ENCODE data around the gene ZBTB7A.
"Not testable (repeated sequence)": the region's sequence is repeated elsewhere in the genome, so short reads cannot be mapped to it uniquely, and the experiment has no call there.

Gene ZBTB7A

DNA sequence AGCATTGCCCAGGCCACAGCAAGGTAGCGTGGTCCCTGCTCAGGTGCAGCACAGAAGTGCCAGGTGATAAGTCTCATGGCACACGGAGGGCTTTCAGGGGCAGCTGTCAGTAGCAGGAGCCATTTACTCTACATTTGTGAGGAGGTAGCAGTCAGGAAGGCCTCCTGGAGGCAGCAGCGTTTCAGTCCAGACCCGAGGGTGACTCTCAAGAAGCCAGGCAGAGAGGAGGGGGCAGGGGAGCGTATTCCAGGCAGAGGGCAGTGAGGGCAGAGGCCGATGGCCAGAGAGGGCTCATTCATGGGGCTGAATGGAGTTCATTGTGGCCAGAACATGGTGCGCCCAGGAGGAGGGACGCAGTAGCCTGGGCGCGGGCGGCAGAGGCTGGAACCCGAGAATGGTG is 50.2 kb downstream of the ZBTB7A start:
- no peak for DNase-seq (ENCODE audit: low read depth, low spot score)

DNA sequence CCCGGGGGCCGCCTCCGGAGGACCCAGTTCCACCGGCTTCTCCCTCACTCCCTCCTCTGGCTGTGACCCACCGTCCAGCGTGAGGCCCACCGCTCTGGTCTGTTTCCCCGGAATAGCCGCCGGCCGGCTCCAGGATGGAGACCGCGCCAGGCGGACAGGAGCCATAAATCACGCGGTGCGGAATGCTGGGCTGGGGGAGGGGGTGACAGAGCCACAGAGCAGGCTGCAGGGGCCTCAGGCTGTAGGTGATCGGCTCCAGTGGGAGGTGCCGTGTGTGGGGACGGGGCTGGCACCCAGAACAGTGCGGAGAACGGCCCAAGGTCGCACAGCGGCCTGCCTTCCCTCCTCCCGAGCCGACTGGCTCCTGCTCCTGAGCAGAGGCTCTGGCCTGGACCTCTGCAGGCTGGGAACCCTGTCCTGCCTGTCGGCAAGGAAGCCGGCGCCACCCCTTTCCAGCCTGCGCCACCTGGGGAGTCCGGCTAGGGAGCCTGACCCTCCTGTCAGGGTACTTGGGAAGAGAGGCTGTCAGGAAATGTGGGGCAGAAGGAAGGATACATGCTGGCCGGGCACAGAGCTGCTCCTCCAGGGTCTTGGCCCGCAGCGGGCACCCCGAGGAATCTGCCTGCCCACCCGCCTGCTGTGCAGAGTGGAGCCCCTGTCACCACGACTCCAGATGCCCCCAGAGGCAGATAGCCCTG is 50.8 kb downstream of the ZBTB7A start:
- DNase-seq (ENCODE audit: low read depth, low spot score): no peak

DNA sequence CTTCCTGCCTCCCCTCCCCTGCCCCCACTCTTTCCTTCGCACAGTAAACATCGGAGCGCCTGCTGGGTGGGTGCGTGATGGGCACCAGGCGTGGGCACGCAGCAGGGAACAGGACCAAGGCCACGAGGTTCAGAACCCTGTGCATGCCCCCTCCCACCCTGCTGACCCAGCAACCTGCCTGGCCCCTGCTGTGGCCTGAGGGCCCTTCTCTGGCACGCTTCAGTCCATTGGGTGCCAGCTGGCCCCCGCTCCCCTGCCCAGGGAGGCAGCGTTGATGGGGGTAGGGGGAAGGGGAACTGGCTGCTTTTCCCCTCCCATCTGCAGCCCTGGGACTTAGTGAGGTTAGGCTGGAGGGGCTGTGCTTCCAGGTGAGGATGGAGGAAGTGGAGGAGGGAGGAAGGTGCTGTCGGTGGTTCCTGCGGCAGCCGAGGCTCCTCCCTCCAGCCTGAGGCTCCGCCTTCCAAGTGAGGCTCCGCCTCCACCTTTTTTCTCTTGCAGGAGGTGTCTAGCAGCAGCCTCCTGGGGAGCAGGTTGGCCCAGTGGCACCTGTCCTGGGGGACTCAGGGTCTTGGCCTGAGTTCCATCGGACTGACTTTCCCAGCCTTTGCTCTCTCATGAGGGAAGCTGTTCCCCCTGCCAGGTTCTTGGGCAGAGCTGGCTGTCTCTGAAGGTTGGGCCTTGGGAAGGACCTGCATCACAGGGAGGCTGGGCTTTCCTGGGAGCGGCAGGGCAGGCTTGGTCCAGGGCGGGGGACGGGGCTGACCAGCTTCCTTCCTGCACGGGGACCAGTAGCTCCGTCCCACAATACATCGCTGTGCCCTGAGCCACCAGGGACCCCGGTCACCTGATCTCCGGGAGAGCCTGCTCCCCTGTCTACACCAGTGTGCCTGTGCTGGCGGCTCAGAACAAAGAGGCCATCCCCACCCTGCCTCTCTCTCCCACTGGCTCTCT is 51.9 kb downstream of the ZBTB7A start:
- no peak for DNase-seq (ENCODE audit: low read depth, low spot score)

GRCh38 chr19:4013886-4014540 is 52.7 kb downstream of the ZBTB7A start:
- DNase-seq (ENCODE audit: low read depth, low spot score): no peak

GRCh38 chr19:4012975-4013634 is 53.6 kb downstream of the ZBTB7A start:
- no peak for DNase-seq (ENCODE audit: low read depth, low spot score)

DNA sequence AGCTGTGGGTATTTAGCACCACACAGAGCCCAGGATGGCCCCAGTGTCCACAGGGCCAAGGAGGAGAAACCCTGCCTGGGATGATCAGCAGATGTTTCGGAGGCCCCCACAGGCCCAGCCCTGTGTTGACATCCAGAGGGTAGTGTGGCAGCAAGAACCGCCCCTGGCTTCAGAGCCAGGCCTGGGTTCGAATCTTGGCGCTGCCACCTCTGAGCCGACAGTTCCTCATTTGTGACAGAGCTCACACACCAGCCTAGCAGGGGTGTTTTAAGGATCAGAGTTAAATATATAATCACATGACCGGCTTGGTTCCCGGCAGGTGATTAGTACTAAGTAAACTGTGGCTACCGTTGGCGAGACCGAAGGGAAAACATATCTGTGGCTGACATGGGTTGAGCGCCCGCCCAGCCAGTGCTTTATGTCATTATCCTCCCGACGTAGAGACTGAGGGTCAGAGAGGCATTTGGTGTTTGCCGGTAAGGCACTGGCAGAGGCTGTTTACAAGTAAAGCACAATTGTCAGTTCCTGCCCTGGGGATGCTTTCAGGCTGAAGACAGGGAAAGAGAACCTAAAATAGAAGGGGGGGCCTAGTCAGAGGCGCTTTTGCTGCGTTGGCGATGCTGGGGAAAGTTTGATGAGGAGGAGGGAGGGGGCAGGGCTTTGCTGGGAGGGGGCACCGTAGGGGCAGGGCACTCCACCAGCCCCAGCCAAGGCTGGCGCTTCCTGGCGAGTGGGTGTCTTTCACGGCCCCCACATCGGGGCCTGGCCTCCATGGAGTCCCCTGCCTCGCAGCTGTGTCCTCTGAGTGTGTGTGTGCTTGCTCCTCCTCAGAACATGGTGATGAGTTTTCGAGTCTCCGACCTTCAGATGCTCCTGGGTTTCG is 54.4 kb downstream of the ZBTB7A start:
- DNase-seq (ENCODE audit: low read depth, low spot score): no peak

- DNase-seq (ENCODE audit: low read depth, low spot score): not testable (repeated sequence)
Observed at GRCh38 chr19:4011430-4011829, 55.3 kb downstream of the ZBTB7A start.

- no peak for DNase-seq (ENCODE audit: low read depth, low spot score)
Observed at GRCh38 chr19:4010808-4011110, 55.9 kb downstream of the ZBTB7A start.

GRCh38 chr19:4009990-4010807 is 56.5 kb downstream of the ZBTB7A start:
- DNase-seq (ENCODE audit: low read depth, low spot score): no peak

- DNase-seq (ENCODE audit: low read depth, low spot score): no peak
Observed at GRCh38 chr19:4007836-4008539, 58.7 kb downstream of the ZBTB7A start.

- DNase-seq (ENCODE audit: low read depth, low spot score): peak; percentile 88
Observed at GRCh38 chr19:4007021-4007835, 59.5 kb downstream of the ZBTB7A start, which contains the start of gene PIAS4. Gene PIAS4 (plus strand): TSS chr19:4007736. CDS start chr19:4007761, 25 bp downstream.

DNA sequence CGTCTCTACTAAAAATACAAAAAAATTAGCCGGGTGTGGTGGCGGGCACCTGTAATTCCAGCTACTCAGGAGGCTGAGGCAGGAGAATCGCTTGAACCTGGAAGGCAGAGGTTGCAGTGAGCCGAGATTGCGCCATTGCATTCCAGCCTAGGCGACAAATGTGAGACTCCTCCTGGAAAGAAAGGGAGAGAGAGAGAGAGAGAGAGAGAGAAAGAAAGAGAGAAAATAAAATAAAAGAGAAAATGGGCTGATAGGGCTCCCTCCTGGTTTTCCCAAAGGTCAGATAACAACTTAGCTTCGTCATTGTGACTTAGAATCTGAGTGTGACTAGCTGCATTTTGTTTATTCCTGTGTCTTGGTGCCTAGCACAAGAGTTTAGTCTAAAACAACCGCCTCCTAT is 61.3 kb downstream of the ZBTB7A start:
- not testable (repeated sequence) for DNase-seq (ENCODE audit: low read depth, low spot score)

GRCh38 chr19:4000798-4001197 is 65.9 kb downstream of the ZBTB7A start:
- not testable (repeated sequence) for DNase-seq (ENCODE audit: low read depth, low spot score)

- DNase-seq (ENCODE audit: low read depth, low spot score): not testable (repeated sequence)
Observed at GRCh38 chr19:3998667-3999412, 67.9 kb downstream of the ZBTB7A start.

- DNase-seq (ENCODE audit: low read depth, low spot score): no peak
Observed at GRCh38 chr19:3995607-3996006, 71.1 kb downstream of the ZBTB7A start.

Measured in smooth muscle cell of the brain vasculature (primary cell).